Right renal cortex interstitium (tissue), 3 donors: Measurements from ENCODE around the gene RNF169. TPM values are rescaled to one million over a fixed set of nuclear protein-coding genes. Genes with fewer than 3 reads are reported as not detected.

Experiments used
- DNase-seq, 3 donors: peaks; one replicate each; pipeline ENCODE4 v3.0.0-alpha.2; 2013; ENCODE audit warnings: low read depth in 3 of 3, low spot score in 2 of 3
- polyA plus RNA-seq, 3 donors: library from polyadenylated mRNA; unstranded; fragments of 120-200 nt; gene quantifications; one replicate each; pipeline ENCODE4 v1.2.1, GENCODE V29; 2013; ENCODE audit not compliant: insufficient read length in 3 of 3

RNF169 gene
- polyA plus RNA-seq, 3 donors, result 16.2 to 20.1 (median 16.6) TPM

GRCh38 chr11:74860743-74861142 is 112.1 kb downstream of the RNF169 start:
- DNase-seq, result no peak

GRCh38 chr11:74863410-74863809 is 114.8 kb downstream of the RNF169 start:
- no peak for DNase-seq

GRCh38 chr11:74866557-74866956 is 117.9 kb downstream of the RNF169 start:
- DNase-seq, result no peak

GRCh38 chr11:74870485-74870884 is 121.8 kb downstream of the RNF169 start:
- no peak for DNase-seq

- DNase-seq, result no peak
Observed at GRCh38 chr11:74871037-74871436, 122.4 kb downstream of the RNF169 start.

- no peak for DNase-seq
Observed at GRCh38 chr11:74877132-74877531, 128.5 kb downstream of the RNF169 start.

Other genes starting within 250 kb of the RNF169 start
- gene POLD3, start 156.3 kb upstream of the RNF169 start, polyA plus RNA-seq, result 10 to 100 TPM; 34.7 to 37.6 (median 36.4) TPM
- under 1 TPM; 0.24 to 0.50 (median 0.25) TPM for gene CHRDL2, start 17.4 kb upstream of the RNF169 start, polyA plus RNA-seq
- gene XRRA1, start 200.2 kb downstream of the RNF169 start, polyA plus RNA-seq, result 10 to 100 TPM in 2 of 3 donors, 1 to 10 TPM in 1; 7.4 to 13.6 (median 13.0) TPM
- 100 to 1,000 TPM; 201 to 218 (median 218) TPM for gene SPCS2, start 200.4 kb downstream of the RNF169 start, polyA plus RNA-seq
- gene NEU3, start 240.1 kb downstream of the RNF169 start, polyA plus RNA-seq, result 1 to 10 TPM; 9.3 to 9.4 (median 9.3) TPM